AG04450 (cell line): ENCODE data around the gene RNF144B. TPM values are rescaled to one million over a fixed set of nuclear protein-coding genes. Genes with fewer than 3 reads are reported as not detected.

Source experiments
- CTCF ChIA-PET: fragments of 300-600, 350-600 bp; formaldehyde crosslinking; extraction: SDS; loops from one replicate; lab custom pipeline; 2022; ENCODE audit warnings: antibody characterized with exemption, inconsistent platforms; lab: Charles Lee
- POLR2A ChIA-PET: fragments of 350-600 bp; formaldehyde crosslinking; extraction: SDS; loops from one replicate; lab custom pipeline; 2021; ENCODE audit warnings: antibody characterized with exemption, inconsistent platforms; lab: Yijun Ruan, JAX
- DNase-seq: peaks from one replicate; pipeline ENCODE4 v3.0.0-alpha.2; 2011; ENCODE audit warnings: low read depth, low spot score
- H3K27ac ChIP-seq: one replicate; pipeline ENCODE4 v1.5.1; 2012; ENCODE audit warnings: low read depth, low read length, control low read depth
- H3K27me3 ChIP-seq: one replicate; pipeline ENCODE4 v1.6.0; 2012; ENCODE audit warnings: low read length; ENCODE audit not compliant: control insufficient read depth, insufficient read depth
- H3K4me3 ChIP-seq: 2 replicates; pipeline ENCODE4 v1.5.1; 2011; ENCODE audit warnings: mild to moderate bottlenecking, low read depth, low read length, control low read depth
- H3K9me3 ChIP-seq: 2 replicates; pipeline ENCODE4 v1.5.1; 2012; ENCODE audit warnings: low read length; ENCODE audit not compliant: control insufficient read depth, insufficient read depth
- polyA plus RNA-seq: library from polyadenylated mRNA; depleted of rRNA; stranded (reverse); fragments of >200 nt; gene quantifications from 2 replicates; pipeline ENCODE4 v1.2.3, GENCODE V29; 2011
- TF ChIP-seq, protein P1 (sequence below): IDR thresholded peaks from 2 replicates; pipeline ENCODE4 v1.5.1; 2011; ENCODE audit warnings: low read depth, low read length, control low read depth, inconsistent platforms

Gene RNF144B
- polyA plus RNA-seq, 1 experiment, result 0.25 TPM

DNA sequence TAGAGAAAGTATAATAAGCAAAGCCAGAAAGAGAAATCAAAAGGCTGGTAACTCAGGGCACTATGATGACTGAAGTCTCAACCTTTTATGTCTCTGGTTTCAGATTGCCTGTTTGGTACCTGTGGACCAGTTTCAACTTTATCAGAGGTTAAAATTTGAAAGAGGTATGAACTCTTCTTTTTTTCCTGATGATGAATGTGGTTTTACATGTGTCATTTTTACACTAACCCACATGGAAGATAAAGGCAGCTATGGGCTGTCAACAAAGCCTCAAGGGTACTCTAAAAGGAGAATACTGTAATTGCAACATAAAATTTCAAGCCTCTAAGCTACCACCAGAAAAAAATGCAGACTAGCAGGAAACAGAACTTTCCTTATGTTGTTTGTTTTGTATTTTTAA is 52.4 kb downstream of the RNF144B start:
- no peak overlapping the region for H3K4me3 ChIP-seq
- CTCF ChIA-PET, result interaction anchor here (0.6 kb wide), 1 partner anchor 116 kb away, joined by 3 read pairs; no protein-coding TSS in a partner anchor
- no peak for DNase-seq
- H3K27ac ChIP-seq, result no peak overlapping the region
- POLR2A ChIA-PET, result no interaction called here
- no peaks in the 10 kb centered on the region for H3K27me3 ChIP-seq
- TF ChIP-seq, protein P1, sequence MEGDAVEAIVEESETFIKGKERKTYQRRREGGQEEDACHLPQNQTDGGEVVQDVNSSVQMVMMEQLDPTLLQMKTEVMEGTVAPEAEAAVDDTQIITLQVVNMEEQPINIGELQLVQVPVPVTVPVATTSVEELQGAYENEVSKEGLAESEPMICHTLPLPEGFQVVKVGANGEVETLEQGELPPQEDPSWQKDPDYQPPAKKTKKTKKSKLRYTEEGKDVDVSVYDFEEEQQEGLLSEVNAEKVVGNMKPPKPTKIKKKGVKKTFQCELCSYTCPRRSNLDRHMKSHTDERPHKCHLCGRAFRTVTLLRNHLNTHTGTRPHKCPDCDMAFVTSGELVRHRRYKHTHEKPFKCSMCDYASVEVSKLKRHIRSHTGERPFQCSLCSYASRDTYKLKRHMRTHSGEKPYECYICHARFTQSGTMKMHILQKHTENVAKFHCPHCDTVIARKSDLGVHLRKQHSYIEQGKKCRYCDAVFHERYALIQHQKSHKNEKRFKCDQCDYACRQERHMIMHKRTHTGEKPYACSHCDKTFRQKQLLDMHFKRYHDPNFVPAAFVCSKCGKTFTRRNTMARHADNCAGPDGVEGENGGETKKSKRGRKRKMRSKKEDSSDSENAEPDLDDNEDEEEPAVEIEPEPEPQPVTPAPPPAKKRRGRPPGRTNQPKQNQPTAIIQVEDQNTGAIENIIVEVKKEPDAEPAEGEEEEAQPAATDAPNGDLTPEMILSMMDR, result no peak
- no peaks in the 10 kb centered on the region for H3K9me3 ChIP-seq

DNA sequence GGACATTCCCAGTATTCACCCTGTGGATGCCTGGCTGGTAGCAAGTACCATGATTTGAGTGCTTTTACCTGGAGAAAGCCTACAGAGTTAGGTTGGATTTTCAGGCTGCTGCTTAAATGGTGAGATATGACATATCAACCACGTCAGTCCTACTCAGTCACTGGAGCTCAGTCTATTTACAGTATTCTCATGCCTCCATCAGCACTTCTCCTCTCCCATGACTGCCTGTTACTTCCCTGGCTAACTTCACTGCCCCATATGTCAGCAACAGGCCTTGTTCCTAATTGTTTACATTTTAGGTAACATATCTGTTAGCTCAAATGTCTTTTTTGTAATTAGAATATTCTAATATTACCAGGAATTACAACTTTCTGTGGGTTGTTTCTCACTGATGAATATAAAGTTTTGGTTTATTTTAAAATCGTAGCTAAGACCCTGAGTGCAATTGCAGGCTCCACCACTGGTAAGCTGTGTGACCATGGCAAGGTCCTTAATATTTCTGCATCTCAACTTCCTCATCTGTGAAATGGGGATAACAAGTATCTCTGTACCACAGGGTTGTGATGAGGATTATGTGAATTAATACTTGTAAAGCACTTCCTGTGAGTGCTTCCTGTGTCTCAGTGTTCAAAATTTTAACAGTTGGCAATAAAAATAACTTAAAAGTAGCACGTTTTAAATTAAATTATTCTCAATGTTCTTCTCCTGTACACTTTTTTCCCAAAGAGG is 54.3 kb downstream of the RNF144B start:
- ChIA-PET POLR2A (no interaction called here), CTCF (no interaction called here)
- Histone ChIP-seq H3K9me3 (no peaks in the 10 kb centered on the region), H3K27ac (no peak overlapping the region), H3K4me3 (no peak overlapping the region), H3K27me3 (no peaks in the 10 kb centered on the region)
- TF ChIP-seq, protein P1, result no peak
- DNase-seq, result no peak

DNA sequence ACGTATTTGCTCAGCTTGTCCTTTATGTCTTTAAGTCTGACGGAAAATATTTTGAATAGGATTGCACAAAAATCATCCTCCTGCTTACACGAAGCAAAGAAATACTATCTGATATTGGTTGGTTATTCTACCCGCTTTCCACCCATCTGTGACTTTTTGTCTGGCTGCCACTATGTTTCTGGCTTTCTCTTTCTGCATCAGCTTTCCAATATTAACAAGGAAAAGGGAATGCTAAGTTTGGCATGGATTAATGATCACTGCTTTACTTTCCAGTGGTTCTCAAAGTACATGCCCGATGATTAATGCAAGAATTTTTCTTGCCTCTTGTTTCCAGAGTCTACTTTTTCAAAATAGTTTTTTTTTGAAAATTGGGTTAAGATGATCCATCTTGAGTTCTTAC is 57.0 kb downstream of the RNF144B start:
- H3K27me3 ChIP-seq, result no peaks in the 10 kb centered on the region
- POLR2A ChIA-PET, result no interaction called here
- H3K9me3 ChIP-seq, result no peaks in the 10 kb centered on the region
- DNase-seq, result no peak
- TF ChIP-seq, protein P1, result no peak
- CTCF ChIA-PET, result no interaction called here
- no peak overlapping the region for H3K4me3 ChIP-seq
- H3K27ac ChIP-seq, result no peak overlapping the region

DNA sequence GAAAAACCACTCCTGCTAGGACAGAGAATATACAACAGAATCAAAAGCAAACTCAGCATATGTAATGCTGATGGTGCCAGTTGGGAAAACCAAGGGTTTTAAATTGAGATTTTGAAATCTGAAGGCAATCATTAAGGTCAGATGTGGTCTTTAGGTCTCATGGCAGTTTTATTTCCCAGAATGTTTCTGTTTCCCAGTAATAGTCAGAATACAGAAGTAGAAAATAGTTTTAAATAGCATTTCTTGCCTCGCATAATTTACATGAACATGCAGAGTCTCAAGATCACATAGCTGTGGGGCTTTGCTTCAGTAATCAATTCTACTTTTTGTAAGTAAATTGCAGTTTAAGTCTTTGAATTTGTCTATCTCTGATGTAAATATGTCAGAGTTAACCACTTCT is 58.1 kb downstream of the RNF144B start:
- Histone ChIP-seq H3K9me3 (no peaks in the 10 kb centered on the region), H3K27me3 (no peaks in the 10 kb centered on the region), H3K27ac (no peak overlapping the region), H3K4me3 (no peak overlapping the region)
- CTCF ChIA-PET, result no interaction called here
- TF ChIP-seq, protein P1, result no peak
- POLR2A ChIA-PET, result no interaction called here
- DNase-seq, result no peak

DNA sequence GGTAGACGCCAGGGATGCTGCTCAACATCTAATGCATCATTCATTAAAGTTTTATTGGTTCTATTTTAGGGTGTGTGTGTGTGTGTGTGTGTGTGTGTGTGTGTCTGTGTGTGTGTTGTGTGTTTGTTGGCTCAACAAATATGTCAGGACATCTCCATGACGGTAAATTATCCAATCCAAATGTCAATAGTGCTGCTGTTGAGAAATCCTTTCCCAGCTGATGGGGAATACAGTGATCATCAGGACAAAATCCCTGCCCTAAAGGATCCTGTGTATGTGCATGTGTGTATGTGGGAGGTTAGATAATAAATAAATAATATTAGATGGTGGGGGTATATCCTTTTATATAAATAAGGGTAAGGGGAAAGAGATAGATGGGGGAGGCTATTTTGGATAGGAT is 59.6 kb downstream of the RNF144B start:
- ChIA-PET CTCF (interaction anchor here (1.7 kb wide), 1 partner anchor 123 kb away, joined by 7 read pairs; no protein-coding TSS in a partner anchor), POLR2A (no interaction called here)
- no peak for DNase-seq

More for the DNA sequence above, 59.6 kb downstream of the RNF144B start:
- Histone ChIP-seq H3K27ac (no peak overlapping the region), H3K9me3 (no peaks in the 10 kb centered on the region), H3K27me3 (no peaks in the 10 kb centered on the region), H3K4me3 (no peak overlapping the region)
- TF ChIP-seq, protein P1, result no peak
